ENCODE results near the gene FAM83C.

DNA sequence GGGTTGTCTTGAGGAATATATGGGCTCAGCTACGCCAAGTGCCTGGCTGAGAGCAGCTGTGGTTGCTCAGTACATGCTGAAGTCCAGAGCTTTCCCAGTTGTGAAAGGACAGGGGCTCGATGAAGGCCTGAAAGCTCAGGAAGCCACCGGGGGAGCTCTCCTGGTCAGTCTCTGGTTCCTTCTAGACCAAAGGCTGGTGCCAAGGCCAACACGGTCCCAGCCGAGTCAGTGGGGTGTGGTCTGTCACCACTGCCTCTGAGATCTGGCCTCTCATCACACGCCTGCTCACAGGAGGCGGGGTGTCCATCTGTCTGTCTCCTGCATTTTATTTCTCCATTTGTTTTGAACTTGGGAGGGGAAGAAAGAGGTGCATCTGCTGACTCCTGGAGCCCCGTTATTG lies 4.9 kb upstream of the FAM83C start:
- TF ChIP-seq, protein P1, sequence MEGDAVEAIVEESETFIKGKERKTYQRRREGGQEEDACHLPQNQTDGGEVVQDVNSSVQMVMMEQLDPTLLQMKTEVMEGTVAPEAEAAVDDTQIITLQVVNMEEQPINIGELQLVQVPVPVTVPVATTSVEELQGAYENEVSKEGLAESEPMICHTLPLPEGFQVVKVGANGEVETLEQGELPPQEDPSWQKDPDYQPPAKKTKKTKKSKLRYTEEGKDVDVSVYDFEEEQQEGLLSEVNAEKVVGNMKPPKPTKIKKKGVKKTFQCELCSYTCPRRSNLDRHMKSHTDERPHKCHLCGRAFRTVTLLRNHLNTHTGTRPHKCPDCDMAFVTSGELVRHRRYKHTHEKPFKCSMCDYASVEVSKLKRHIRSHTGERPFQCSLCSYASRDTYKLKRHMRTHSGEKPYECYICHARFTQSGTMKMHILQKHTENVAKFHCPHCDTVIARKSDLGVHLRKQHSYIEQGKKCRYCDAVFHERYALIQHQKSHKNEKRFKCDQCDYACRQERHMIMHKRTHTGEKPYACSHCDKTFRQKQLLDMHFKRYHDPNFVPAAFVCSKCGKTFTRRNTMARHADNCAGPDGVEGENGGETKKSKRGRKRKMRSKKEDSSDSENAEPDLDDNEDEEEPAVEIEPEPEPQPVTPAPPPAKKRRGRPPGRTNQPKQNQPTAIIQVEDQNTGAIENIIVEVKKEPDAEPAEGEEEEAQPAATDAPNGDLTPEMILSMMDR (conservative IDR thresholded peaks at IDR 0.05; ENCODE audit: low read depth, low read length): peak; percentile 44; the same call in 1 of the 2 replicates
- no peak for TF ChIP-seq EZH2 (IDR thresholded peaks at IDR 0.05; ENCODE audit: low read length, unreplicated experiment)
- no peak for TF ChIP-seq EZH2phosphoT487 (IDR thresholded peaks at IDR 0.05; ENCODE audit: borderline replicate concordance, low read length)
